Forelimb muscle (tissue), 1 donor: ENCODE data around the gene PRKCSH. TPM values are rescaled to one million over a fixed set of nuclear protein-coding genes. Genes with fewer than 3 reads are reported as not detected.
"Not testable (repeated sequence)": the region's sequence is repeated elsewhere in the genome, so short reads cannot be mapped to it uniquely, and the experiment has no call there.

ENCODE experiments used
- DNase-seq: peaks from one replicate; pipeline ENCODE4 v3.0.0-alpha.2; 2013; ENCODE audit warnings: low read depth
- polyA plus RNA-seq: library from polyadenylated mRNA; unstranded; fragments of 120-200 nt; gene quantifications from one replicate; pipeline ENCODE4 v1.2.1, GENCODE V29; 2013; ENCODE audit not compliant: insufficient read length

The PRKCSH gene
- polyA plus RNA-seq, 1 donor = 158 TPM

DNA sequence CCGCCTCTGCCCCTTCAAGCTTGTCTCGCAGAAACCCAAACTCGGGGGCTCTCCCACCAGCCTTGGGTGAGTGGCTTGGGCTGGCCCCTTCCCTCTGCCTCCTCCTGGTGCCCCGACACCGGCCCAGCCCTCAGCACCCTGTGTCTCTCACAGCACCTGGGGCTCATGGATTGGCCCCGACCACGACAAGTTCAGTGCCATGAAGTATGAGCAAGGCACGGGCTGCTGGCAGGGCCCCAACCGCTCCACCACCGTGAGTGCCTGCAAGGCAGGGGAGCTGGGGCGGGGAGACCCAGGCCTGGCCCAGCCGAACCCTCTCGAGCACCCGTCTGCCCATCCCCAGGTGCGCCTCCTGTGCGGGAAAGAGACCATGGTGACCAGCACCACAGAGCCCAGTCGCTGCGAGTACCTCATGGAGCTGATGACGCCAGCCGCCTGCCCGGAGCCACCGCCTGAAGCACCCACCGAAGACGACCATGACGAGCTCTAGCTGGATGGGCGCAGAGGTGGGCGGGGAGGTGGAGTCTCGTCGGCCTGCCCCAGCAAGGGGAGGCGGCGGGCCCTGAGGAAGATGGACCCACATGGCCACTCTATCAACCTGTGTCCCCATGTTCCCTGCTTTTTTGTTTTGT, 13.6 kb downstream of the PRKCSH start:
- DNase-seq = no peak

DNA sequence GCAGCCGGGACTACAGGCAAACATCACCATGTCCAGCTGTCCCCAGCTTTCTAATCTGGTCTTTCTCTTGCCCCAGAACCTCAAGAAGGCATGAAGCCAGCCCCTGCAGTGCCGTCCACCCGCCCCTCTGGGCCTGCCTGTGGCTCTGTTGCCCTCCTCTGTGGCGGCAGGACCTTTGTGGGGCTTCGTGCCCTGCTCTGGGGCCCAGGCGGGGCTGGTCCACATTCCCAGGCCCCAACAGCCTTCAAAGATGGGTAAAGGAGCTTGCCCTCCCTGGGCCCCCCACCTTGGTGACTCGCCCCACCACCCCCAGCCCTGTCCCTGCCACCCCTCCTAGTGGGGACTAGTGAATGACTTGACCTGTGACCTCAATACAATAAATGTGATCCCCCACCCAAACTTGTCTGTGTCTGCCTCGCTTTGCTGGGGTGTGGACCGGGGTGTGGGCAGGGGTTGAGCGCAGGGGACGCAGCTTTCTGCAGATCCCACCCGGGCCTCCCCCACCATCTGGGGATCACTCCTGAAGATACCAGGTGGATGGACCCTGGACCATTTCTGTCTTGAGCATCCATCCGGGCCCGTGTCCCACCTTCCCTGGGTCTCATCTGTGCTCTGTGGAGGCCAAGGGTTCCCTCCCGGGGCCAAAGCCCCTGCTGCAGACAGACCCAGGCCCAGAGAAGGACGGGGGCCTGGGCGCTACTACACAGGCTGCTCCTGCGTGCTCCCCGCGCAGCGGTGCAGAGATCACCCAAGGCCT, 15.3 kb downstream of the PRKCSH start:
- DNase-seq = no peak

DNA sequence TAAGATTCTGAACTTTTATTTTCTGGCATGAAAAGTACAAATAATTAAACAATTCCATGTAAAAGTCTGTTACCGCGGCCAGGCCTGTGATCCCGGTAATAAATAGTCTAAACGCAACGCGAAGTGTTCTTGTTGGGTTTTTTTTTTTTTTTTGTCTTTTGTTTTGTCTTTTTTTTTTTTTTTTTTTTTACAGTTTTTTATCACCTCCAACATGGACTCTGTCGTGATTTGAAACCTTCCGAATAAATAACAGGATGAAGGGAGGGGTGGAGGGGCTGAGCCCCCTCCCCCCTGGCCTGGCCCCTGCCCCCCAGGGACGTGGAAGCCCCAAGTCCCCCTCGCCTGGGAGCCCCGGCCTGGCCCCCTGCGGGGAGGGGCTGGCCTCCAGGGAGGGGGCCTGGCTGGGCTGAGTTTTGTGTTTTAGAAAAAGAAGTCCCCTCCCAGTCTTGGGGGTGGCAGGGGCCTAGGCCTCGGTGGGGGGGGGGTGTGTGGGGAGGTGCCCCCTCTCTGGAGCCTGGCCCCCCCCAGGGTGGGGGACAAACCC, 16.0 kb downstream of the PRKCSH start:
- no peak for DNase-seq

DNA sequence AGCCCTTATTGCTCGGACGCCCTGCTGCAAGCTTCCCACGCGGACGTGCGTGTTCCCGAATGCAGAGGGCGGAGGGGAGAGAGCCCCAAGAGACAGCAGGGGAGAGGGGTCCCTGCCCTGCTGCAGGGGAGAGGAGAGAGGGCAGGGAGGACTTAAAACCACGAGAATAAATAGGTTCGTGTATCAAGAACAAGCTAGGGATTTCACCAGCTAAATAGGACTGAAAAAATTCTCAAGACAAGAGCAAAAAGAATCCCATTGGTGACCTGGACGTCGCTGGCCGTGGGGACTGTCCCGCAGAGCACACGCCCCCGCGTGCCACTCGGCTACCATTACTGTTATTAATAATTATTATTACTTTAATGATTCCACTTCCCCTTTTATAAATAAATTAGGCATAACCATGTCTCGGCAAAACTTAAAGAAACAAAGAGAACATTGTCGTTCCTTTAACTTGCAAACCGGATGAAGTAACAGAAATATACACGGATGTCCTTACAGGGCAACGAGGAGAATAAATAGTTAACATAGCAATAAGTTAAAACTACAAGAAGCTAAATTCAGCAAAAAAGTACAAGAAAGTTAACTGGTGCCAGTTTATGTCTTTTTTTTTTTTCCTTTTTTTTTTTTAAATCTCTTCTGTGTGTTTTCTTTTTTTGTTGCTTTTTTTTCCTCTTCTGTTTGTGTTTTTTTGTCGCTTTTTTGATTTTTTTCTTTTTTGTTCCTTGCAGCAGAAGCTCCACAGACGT, 16.6 kb downstream of the PRKCSH start:
- DNase-seq = no peak

DNA sequence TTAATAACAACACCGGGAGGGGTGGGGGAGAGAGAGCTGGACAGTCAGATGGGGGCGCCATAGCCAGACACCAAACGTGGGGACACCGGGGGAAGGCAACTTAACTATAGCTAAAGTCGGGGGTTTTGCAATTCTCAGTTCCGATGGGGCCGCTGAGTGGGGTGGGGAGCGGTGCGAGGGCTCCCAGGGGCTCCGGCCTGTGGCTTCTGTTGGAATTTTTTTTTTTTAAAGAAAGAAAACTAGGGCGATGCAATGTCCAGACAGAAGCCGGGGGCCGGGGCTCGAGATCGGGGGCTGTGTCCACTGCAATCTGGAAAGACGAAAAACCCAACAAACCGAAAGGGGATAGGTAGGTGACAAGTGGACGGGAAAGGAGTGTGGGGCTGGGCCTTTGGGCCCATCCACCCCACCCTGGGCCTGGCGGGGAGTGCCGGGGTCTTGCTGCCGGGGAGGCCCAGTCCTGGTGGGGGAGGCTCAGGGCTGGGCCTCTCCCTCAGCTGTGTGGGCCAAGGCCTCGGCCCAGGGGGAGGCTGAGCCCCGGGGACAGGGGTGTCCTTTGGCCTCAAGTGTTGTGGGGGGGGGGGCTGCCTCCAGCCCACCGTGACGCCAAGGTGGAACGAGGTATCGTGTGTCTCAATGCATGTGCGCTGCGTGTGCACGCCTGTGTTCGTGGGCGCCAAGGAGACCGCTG, 17.3 kb downstream of the PRKCSH start:
- no peak for DNase-seq

DNA sequence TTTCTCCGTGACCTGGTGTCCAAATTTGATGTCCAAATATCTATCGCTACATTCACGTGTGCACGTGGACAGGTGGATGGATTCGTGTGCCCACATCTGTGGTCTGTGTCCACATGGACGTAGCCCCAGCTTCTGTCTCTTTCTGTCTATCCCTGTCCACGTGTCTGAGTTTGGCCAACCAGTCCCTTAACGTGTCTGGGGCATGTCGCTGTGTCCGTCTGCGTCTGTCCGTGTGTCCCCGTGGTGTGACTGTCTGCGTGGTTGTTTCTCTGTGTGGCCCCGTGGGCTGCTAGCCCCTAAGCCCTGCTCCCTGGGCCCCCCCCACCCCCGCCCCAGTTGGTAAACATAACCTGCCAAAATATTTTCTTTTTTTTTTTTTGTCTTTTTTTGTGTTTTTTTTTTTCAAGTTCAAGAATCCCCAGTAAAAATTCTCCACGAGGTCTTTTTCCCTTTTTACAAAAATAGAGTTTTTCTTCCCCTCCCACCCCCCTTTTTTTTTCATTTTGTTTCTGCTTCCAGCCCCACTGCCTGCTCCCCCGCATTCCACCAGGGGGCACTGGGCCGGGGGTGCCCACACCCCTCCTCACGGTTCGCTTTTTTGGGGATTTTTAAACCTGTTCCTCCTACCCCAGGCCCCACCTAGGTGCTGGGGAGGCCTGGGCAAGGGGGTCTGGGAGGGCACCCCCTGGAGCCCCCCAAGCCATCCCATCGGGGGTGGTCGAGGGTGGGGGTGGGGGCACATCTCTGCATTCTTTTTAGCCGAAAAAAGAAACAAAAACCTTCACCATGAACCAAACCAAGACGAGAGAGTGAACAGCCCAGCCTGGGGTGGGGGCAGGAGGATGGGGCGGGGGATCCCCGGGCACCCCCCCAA, 18.3 kb downstream of the PRKCSH start:
- no peak for DNase-seq

DNA sequence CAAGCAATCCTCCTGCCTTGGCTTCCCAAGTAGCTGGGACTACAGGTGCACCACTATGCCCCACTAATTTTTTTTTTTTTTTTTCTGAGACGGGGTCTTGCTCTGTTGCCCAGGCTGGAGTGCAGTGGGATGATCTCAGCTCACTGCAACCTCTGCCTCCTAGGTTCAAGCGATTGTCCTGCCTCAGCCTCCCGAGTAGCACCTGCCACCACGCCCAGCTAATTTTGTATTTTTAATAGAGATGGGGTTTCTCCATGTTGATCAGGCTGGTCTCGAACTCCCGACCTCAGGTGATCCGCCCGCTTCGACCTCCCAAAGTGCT, 19.8 kb downstream of the PRKCSH start:
- not testable (repeated sequence) for DNase-seq

DNA sequence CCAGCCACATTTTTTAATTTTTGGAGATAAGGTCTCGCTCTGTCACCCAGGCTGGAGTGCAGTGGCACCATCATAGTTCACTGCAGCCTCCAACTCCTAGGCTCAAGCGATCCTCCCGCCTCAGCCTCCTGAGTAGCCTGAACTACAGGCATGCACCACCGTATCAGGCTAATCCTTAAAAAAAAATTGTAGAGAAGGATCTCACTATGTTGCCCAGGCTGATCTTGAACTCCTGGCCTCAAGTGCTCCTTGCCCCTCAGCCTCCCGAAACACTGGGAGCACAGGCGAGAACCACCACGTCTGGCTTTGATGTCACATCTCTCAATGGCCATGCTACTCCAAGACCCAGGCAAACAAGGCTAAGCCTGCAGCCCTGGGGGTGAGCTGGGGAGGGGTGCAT, 21.2 kb downstream of the PRKCSH start:
- no peak for DNase-seq

DNA sequence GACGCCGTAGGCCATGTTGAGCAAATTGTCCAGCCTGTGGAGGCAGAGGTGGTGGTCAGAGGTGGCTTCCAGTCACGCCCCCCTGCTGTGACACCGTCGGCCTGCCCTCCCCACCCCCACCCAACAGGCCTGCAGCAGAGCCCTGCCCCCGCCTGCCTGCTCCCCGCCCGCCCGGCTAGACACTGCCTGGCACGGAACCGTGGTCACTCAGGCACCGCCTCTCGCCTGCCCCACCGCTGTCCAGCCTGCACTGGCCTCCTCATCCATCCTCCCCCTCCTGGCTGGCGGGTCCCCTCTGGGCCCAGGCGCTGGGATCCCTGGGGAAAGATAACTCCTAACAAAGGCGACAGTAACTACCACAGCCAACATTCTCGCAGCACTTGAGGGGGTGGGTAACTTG, 21.7 kb downstream of the PRKCSH start:
- no peak for DNase-seq

DNA sequence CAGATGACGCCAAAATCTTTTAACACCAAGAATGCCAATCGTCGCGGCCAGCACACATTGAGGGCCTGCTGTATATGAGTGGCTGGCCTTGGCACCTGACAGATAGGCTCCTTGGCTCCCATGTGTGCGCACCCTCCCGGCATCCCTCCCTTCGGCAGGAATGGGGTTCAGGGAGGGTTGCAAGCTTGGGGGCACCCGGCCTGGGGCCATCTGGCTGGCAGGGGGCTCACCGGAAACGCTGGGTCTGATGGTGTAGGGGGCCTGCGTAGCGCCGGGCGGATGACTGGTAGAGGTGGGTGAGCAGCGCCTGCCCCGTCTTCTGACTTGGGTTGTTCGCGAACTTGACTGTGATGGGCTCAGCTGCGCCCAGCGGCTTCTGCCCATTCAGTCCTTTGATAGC, 22.4 kb downstream of the PRKCSH start:
- DNase-seq = no peak

DNA sequence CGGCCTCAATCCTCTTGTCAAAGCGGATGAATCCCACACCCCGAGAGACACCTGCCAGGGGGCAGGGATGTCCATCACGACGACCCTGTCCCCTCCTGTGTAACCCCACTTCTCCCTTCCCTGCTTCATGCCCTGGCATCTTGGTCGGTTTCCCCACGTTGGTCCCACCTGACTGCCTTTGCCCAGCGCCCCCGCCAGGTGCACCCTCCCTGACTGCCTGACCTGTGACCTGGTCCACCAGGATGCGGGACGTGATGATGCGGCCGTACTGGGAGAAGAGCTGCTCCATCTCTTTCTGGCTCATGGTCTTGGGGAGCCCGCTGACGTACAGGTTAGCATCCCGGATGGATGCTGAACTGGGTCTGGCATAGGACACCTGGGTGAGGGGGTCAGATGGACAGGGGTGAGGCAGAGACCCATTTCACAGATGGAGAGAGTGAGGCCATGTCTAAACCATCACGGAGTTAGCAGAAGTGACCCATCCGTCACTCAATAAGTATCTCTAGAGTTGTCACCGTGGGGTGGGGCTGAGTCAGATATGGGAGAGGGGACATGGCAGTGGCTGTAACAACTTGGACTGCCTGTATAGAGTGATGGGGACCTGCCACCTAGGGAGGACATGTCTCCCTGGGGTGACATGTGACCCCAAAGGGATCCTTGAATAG, 22.9 kb downstream of the PRKCSH start:
- DNase-seq = no peak

DNA sequence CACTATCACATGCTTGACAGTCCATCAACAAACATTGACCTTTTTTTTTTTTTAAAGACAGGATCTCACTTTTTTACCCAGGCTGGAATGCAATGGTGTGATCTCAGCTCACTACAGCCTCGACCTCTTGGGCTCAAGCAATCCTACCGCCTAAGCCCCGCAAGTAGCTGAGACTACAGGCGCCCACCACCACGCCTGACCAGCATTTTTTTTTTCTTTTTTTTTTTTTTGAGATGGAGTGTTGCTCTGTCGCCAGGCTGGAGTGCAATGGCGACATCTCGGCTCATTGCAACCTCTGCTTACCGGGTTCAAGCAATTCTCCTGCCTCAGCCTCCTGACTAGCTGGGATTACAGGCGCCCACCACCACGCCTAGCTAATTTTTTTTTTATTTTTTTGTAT, 23.5 kb downstream of the PRKCSH start:
- not testable (repeated sequence) for DNase-seq

DNA sequence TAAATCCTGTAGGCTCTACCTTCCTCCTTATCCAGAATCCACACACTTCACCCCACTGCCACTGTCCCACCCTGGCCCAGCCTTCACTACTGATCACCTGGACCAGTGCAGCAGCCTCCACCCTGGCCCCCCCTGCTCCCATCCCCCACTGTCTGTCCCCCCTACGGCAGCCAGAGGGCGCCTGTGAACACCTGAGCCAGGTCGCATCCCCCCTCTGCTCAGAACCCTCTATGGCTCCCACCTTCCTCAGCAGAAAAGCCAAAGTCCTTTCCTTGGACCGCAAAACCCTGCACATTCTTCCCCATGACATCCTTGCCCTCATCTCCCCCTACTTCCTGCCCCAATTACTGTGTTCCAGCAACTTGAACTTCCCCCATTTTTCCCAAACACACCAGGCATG, 24.8 kb downstream of the PRKCSH start:
- no peak for DNase-seq

DNA sequence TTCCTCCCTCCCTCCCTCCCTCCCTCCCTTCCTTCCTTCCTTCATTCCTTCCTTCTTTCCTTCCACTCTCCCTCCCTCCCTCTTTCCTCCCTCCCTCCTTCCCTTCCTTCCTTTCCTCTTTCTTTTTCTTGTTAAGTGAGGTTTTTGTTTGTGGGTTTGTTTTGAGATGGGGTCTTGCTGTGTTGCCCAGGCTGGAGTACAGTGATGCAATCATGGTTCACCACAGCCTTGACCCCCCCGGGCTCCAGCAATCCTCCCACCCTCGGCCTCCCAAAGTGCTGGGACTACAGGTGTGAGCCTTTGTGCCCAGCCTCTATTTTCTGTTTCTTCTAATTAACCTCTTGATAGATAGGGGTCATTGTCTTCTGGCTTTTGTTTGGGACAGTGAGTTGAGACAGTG, 26.0 kb downstream of the PRKCSH start:
- DNase-seq = no peak

DNA sequence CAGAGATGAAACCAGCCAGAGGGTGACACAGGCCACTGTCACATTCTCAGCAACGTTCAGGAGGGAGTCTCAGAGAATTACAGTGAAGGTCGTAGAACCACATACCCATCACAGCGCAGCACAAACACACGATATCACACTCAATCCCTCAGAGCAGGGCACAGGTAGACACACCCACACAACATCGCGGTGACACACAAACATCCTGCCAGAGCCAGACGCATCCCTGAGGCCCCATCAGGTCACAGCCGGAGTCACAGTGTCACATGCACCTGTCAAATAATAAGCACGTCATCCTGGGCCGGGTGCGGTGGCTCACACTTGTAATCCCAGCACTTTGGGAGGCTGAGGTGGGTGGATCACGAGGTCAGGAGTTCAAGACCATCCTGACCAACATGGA, 28.0 kb downstream of the PRKCSH start:
- no peak for DNase-seq

DNA sequence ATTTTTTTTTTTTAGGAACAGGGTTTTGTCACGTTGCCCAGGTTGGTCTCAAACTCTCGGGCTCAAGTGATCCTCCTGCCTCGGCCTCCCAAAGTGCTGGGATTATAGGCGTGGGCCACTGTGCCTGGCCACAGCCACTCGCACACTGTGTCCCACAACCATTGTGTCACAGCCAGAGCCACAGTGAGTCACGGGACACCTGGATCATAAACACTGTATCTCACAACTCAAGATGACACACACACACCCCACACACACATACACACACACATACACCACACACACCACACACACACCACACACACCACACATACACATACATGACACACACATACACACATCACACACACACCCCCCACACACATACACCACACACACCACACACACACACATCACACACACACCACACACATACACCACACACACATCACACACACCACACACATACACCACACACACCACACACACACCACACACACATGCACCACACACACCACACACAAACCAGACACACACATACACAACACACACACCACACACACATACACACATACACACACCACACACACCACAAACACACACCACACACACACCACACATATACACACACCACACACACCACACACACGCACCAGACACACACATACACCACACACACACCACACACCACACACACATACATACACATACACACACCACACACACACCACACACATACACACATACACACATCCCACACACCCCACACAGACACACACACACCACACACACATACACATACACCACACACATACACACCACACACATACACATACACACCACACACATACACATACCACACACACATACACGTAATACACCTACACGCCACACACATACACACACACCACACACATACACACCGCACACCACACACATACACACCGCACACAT, 29.2 kb downstream of the PRKCSH start:
- no peak for DNase-seq

DNA sequence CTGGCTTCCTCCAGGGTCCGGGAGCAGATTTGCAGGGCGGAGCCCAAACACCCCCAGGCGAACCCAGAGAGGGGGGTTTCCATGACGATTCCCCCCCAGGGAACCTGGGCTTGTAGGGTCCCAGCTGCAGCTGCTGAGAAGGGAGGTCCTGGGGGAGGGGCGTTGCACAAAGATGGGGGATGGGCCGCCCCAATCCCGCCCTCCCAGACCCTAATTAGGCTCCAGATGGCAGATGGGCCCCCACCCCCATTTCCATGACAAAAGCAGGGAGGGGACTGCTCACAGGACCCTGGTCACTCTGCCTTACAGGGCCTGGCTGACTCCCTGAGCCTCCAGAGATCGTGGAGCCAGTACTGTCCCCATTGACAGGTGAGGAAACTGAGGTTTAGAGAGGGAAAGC, 30.2 kb downstream of the PRKCSH start:
- DNase-seq = no peak

DNA sequence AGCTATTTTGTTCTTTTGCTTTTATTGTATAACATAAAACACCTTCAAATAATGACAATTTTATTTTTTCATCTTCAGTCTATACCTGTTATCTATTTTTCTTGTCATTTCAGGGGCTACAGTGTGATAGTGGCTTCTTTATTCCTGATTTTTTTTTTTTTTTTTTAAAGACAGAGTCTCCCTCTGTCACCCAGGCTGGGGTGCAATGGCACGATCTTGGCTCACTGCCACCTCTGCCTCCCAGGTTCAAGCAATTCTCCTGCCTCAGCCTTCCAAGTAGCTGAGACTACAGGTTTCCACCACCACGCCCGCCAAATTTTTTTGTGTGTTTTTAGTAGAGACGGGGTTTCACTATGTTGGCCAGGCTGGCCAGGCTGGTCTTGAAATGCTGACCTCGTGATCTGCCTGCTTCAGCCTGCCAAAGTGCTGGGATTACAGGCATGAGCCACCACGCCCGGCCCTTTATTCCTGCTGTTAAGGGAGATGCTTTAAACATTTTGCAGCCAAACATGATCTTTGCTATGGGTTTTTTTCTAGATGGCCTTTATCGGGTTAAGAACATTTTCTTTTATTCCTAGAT, 32.9 kb downstream of the PRKCSH start:
- DNase-seq = not testable (repeated sequence)

DNA sequence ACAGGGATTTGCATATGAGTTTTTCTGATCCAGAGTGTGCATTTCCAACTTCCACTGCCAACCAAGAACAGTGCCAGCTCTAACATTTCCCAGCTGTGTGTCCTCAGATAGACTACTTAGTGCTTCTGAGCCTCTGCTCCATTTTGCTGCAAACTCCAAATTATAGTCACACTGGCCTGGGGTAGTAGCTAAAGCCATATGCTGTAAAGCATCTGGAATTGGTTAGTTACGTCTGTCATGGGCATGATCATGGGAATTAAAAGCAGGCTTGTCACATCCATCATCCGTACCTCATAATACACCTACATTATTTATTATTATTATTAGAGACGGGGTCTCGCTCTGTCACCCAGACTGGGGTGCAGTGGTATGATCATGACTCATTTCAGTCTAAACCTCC, 38.3 kb downstream of the PRKCSH start:
- no peak for DNase-seq
